Activated naive CD8-positive, alpha-beta T cell treated with anti-CD3 and anti-CD28 coated beads, Interleukin-2, amount 10 ng/mL, durations not matched to agents 7 days and 5 days (primary cell): ENCODE measurements around the gene B4GALNT1. TPM values are rescaled to one million over a fixed set of nuclear protein-coding genes. Genes with fewer than 3 reads are reported as not detected.
A peak's percentile ranks its signal among the peaks of the same experiment; 100 is the strongest.
"Not testable (repeated sequence)": the region's sequence is repeated elsewhere in the genome, so short reads cannot be mapped to it uniquely, and the experiment has no call there.

ENCODE experiments used
- ATAC-seq: fragments of 150-1000 bp; cut with Tn5 transposase; one replicate; pipeline ENCODE4 v1.10.0; 2021; ENCODE audit warnings: low read depth, moderate library complexity
- POLR2A ChIA-PET: fragments of 350-600 bp; sonication (Branson Sonifier 250); formaldehyde crosslinking; loops from one replicate; lab custom pipeline; 2021; ENCODE audit warnings: antibody characterized with exemption; lab: Charles Lee
- DNase-seq: peaks from one replicate; pipeline ENCODE4 v3.0.0; 2021
- H3K27ac Mint-ChIP-seq: one replicate; pipeline ENCODE4 v1.8.0; 2022; ENCODE audit warnings: mild to moderate bottlenecking, mixed read lengths
- H3K27me3 Mint-ChIP-seq: one replicate; pipeline ENCODE4 v1.8.0; 2022; ENCODE audit warnings: mild to moderate bottlenecking, moderate library complexity, mixed read lengths
- H3K36me3 Mint-ChIP-seq: one replicate; pipeline ENCODE4 v1.8.0; 2021; ENCODE audit warnings: mild to moderate bottlenecking, mixed read lengths
- H3K4me1 Mint-ChIP-seq: one replicate; pipeline ENCODE4 v1.8.0; 2021; ENCODE audit warnings: mixed read lengths
- H3K4me3 Mint-ChIP-seq: one replicate; pipeline ENCODE4 v1.8.0; 2022; ENCODE audit warnings: mild to moderate bottlenecking, moderate library complexity, mixed read lengths
- H3K9me3 Mint-ChIP-seq: one replicate; pipeline ENCODE4 v1.8.0; 2021; ENCODE audit warnings: mixed read lengths
- total RNA-seq, 2 experiments: library from RNA; stranded (reverse); gene quantifications; one replicate each; pipeline ENCODE4 v1.2.3, GENCODE V29; 2021

The B4GALNT1 gene
- total RNA-seq, 2 experiments from 2014 or later: 0.65 to 0.80 TPM

DNA sequence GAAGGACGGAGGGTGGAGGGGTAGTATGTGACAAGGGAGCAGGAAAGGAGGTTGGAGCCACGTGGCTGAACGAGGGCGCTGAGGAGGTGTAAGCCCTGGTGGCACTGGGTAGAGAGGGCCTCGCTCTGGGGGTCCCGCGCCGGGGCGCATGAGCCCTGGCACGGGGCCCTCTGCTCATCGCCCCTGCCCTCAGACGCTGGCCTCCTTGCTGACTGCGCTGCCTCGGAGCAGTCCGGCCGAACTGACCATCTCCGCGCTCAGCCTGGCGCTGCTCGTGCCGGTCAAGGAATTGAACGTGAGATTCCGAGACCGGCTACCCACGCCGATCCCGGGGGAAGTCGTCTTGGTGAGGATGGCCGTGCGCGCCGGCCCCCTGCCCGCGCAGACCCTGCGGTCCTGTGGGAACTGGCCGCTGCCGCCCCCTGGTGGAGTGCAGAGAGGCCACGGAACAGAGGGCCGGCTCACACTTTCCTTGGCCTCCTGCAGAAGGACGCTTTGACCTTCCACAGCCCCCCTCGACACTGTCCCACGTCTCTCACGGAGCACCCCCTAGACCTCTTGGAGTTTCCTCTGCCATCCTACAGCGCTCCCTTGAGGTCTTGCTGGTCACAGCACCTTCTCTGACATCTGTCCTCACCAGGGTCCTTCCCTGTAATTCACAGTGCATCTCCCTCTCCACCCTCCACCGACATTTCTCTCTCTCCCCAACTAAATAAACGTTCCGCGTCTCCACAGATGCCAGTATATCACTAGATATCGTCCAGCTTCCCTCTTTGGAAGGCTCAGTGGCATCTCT, 11.3 kb downstream of the B4GALNT1 start:
- Mint-ChIP-seq H3K4me3 (peak overlapping the region; percentile 63), H3K4me1 (peaks cover 21% of the 10 kb centered on the region), H3K9me3 (no peaks in the 10 kb centered on the region), H3K27ac (no peak overlapping the region), H3K27me3 (peaks cover 94% of the 10 kb centered on the region), H3K36me3 (no peaks in the 10 kb centered on the region)
- ATAC-seq: peak; percentile 59
- DNase-seq: peak; percentile 75
- POLR2A ChIA-PET: interaction anchor here (1.2 to 2.0 kb wide), 2 partner anchors 38 to 119 kb away, joined by 3 to 5 read pairs; no protein-coding TSS in a partner anchor

- DNase-seq: no peak
- Mint-ChIP-seq H3K4me1 (peaks cover 21% of the 10 kb centered on the region), H3K27ac (no peak overlapping the region)
Observed at GRCh38 chr12:57620936-57621496, 12.0 kb downstream of the B4GALNT1 start.

DNA sequence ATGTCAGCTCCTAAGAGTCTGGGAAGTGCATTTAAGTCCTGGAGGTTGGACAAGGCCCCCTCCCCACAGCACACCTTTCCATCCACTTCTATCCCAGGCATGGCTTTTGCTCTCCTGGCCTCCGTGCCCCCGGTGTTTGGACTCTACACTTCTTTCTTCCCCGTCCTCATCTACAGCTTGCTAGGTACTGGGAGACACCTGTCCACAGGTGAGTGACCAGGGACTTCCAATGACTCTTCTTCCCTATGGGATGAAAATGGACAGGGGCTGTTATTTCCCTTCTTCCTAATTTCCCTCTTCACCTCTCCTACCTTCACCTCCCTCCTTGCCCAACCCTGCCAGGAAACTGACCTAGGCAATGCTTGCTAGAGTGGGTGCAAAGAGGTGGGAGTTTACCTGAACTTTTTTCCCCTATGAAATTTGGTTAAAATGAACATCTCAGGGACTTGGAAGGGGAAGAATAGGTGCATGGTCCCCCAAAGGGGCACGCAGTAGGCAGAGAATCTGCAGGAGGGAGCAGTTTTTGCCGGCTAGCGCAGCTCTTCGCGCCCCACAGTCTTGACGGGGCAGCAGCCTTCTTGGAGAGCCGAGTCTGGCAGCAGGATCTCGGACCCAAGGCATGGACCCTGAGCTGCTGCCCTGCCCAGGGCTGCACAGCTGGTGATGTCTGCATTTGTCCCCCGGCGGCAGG, 12.6 kb downstream of the B4GALNT1 start:
- POLR2A ChIA-PET: interaction anchor here (1.2 to 2.0 kb wide), 2 partner anchors 37 to 121 kb away, joined by 3 to 5 read pairs; no protein-coding TSS in a partner anchor
- peak overlapping the region; percentile 63 for H3K4me3 Mint-ChIP-seq
- H3K27me3 Mint-ChIP-seq: peaks cover 92% of the 10 kb centered on the region
- no peaks in the 10 kb centered on the region for H3K9me3 Mint-ChIP-seq
- DNase-seq (no peak), ATAC-seq (no peak)
- H3K27ac Mint-ChIP-seq: no peak overlapping the region
- H3K36me3 Mint-ChIP-seq: no peaks in the 10 kb centered on the region
- H3K4me1 Mint-ChIP-seq: peaks cover 21% of the 10 kb centered on the region

More at GRCh38 chr12:57620936-57621496, 12.0 kb downstream of the B4GALNT1 start:
- Mint-ChIP-seq H3K4me3 (peak overlapping the region; percentile 63), H3K27me3 (peaks cover 94% of the 10 kb centered on the region), H3K36me3 (no peaks in the 10 kb centered on the region), H3K9me3 (no peaks in the 10 kb centered on the region)
- no peak for ATAC-seq
- POLR2A ChIA-PET: interaction anchor here (1.2 to 2.0 kb wide), 2 partner anchors 38 to 120 kb away, joined by 3 to 5 read pairs; no protein-coding TSS in a partner anchor

DNA sequence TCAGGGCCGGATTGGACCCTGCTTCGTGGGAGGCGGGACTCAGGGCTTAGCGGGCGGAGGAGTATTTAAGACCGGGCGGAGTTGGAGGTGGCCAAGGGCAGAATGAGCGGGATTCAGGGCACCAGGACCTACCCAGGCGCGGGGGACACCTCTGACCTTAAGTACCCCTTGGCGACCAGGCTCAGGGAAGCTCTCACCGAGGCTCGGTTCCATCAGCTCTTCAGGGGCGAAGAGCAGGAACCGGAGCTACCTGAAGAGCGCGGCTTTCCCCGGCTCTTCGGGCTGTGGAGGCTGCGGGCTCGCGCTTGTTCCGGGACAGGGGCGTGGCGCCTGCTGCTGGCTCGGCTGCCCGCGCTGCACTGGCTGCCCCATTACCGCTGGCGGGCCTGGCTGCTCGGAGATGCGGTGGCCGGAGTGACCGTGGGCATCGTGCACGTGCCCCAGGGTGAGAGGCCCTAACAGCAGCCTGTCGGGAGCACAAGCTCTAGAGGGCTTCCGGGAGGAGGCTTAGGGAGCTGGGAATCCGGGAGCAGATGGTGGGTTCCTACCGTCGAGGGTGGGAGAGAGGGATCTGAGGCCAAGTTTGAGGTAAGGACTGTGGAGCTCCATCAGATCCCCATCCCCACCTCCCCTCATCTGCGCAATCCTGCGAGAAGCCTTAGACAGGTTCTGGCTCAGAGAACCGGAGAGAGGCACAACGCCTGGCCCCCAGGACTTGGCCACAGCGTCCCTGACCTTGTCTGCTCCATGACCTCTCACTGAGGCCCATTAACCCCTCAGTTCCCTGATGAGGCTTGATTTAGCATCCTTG, 13.4 kb downstream of the B4GALNT1 start:
- H3K4me1 Mint-ChIP-seq: peaks cover 21% of the 10 kb centered on the region
- H3K27ac Mint-ChIP-seq: peak overlapping the region; percentile 11
- peak overlapping the region; percentile 46 for H3K4me3 Mint-ChIP-seq
- no peaks in the 10 kb centered on the region for H3K9me3 Mint-ChIP-seq
- peaks cover 88% of the 10 kb centered on the region for H3K27me3 Mint-ChIP-seq
- ATAC-seq (peak; percentile 38), DNase-seq (no peak)
- H3K36me3 Mint-ChIP-seq: no peaks in the 10 kb centered on the region
- POLR2A ChIA-PET: interaction anchor here (0.6 to 2.0 kb wide), 3 partner anchors 14 to 125 kb away, joined by 4 to 5 read pairs (median 4); no protein-coding TSS in a partner anchor

- peak overlapping the region; percentile 11 for H3K27ac Mint-ChIP-seq
- no peak for DNase-seq
- H3K4me1 Mint-ChIP-seq: peaks cover 27% of the 10 kb centered on the region
- POLR2A ChIA-PET: interaction anchor here (0.6 to 0.8 kb wide), 2 partner anchors 13 to 125 kb away, joined by 4 read pairs; no protein-coding TSS in a partner anchor
- peaks cover 86% of the 10 kb centered on the region for H3K27me3 Mint-ChIP-seq
- ATAC-seq: no peak
- peak overlapping the region; percentile 46 for H3K4me3 Mint-ChIP-seq
- H3K9me3 Mint-ChIP-seq: no peaks in the 10 kb centered on the region
- H3K36me3 Mint-ChIP-seq: no peaks in the 10 kb centered on the region
Observed at GRCh38 chr12:57618966-57619433, 14.0 kb downstream of the B4GALNT1 start.

DNA sequence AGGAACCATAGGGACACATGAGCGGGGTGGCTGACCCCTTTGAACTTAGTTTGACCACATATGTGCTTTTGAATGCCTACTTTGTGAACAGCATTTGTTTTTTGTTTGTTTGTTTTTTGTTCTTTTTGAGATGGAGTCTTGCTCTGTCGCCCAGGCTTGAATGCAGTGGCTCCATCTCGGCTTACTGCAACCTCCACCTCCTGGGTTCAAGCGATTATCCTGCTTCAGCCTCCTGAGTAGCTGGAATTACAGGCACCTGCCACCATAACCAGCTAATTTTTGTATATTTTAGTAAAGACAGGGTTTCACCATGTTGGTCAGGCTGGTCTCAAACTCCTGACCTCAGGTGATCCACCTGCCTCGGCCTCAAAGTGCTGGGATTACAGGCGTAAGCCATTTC, 14.6 kb downstream of the B4GALNT1 start:
- H3K9me3 Mint-ChIP-seq, ATAC-seq, H3K27ac Mint-ChIP-seq, POLR2A ChIA-PET, DNase-seq, H3K4me3 Mint-ChIP-seq, H3K36me3 Mint-ChIP-seq: not testable (repeated sequence)
- H3K27me3 Mint-ChIP-seq: peaks cover 84% of the 10 kb centered on the region
- H3K4me1 Mint-ChIP-seq: peaks cover 27% of the 10 kb centered on the region

GRCh38 chr12:57617942-57618341, 15.1 kb downstream of the B4GALNT1 start:
- no peak for DNase-seq
- Mint-ChIP-seq H3K27me3 (peaks cover 84% of the 10 kb centered on the region), H3K9me3 (no peaks in the 10 kb centered on the region), H3K4me3 (no peak overlapping the region), H3K36me3 (no peaks in the 10 kb centered on the region), H3K4me1 (peaks cover 27% of the 10 kb centered on the region), H3K27ac (no peak overlapping the region)
- no peak for ATAC-seq
- POLR2A ChIA-PET: no interaction called here

DNA sequence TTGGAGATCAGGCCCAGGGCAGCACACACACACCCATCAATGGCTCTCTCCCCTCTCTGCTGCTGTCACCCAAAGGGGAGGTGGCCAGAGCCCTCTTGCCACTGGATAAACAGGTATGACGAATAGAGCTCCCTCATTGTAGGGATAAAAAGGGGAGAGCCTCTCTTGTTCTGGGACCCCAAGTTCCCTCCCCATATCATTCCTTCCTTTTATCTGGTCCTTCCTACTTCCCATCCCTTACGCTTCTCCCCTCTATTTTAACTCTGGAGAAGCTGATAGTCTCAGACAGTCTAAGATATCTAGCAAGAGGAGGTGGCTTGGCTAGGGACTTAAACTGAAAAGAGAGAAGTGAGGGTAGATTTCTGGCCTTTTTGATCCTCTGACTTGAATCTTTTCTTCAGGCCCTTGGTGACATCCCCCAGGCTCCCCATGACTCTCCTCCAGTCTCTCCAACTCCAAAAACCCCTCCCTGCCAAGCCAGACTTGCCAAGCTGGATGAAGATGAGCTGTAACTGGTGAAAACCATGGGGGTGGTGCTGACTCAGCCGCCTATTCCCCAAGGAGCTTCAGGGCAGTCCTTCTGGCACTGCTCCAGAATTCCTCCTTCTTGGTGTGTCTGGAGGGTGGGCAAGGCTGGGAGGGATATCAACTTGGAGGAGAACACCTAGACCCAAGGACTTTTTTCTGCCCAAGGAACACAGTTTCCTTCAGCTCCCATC, 16.5 kb downstream of the B4GALNT1 start:
- Mint-ChIP-seq H3K36me3 (no peaks in the 10 kb centered on the region), H3K4me1 (peaks cover 24% of the 10 kb centered on the region), H3K9me3 (no peaks in the 10 kb centered on the region), H3K27me3 (peaks cover 82% of the 10 kb centered on the region), H3K4me3 (no peak overlapping the region), H3K27ac (no peak overlapping the region)
- DNase-seq (no peak), ATAC-seq (no peak)
- POLR2A ChIA-PET: no interaction called here

DNA sequence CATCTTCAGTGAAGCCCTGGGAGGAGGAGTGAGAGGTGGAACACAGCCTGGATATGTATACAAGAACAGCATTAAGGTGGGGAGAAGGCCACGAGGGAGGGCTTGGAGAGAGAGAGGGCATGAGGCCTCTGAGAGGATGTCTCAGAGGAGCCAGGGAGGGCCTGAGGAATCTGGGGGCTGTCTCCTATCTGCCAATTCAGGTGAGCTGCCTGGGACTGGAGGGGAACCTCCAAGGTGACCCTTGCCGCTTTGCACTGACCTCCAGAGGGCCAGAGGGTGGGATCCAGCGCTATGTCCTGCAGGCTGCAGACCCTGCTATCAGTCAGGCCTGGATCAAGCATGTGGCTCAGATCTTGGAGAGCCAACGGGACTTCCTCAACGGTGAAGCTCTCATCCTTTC, 17.4 kb downstream of the B4GALNT1 start:
- H3K27ac Mint-ChIP-seq: no peak overlapping the region
- no peak for DNase-seq
- no peaks in the 10 kb centered on the region for H3K9me3 Mint-ChIP-seq
- H3K27me3 Mint-ChIP-seq: peaks cover 77% of the 10 kb centered on the region
- H3K4me1 Mint-ChIP-seq: peaks cover 18% of the 10 kb centered on the region
- no peaks in the 10 kb centered on the region for H3K36me3 Mint-ChIP-seq
- no peak overlapping the region for H3K4me3 Mint-ChIP-seq
- POLR2A ChIA-PET: no interaction called here
- no peak for ATAC-seq

DNA sequence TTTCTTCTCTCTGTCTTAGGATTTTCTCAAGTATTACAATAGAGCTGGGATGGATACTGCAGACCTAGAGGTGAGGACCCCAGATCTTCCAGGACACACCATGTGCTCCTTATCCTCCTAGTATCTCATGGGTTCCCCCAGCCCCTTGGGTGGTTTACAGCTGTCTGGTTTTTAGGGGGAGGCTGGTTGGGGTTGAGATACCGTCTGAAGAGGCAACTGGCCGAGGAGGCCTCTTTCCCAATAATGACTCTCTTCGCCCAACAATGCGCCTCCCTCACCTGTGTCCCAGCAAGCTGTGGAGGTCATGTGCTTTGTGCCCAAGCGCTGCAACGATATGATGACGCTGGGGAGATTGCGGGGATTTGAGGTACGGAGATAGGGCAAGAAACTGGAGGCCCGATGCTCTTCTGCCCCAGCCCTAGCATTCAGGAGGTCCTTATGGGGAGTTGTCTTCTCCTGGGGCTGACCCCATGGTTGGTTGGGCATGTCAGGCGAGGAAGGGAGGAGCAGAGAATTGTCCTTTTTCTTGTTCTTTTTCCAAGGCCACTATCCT, 18.0 kb downstream of the B4GALNT1 start:
- no peak overlapping the region for H3K27ac Mint-ChIP-seq
- H3K4me3 Mint-ChIP-seq: no peak overlapping the region
- peaks cover 15% of the 10 kb centered on the region for H3K4me1 Mint-ChIP-seq
- no peaks in the 10 kb centered on the region for H3K9me3 Mint-ChIP-seq
- DNase-seq (no peak), ATAC-seq (no peak)
- H3K27me3 Mint-ChIP-seq: peaks cover 76% of the 10 kb centered on the region
- POLR2A ChIA-PET: no interaction called here
- H3K36me3 Mint-ChIP-seq: no peaks in the 10 kb centered on the region

DNA sequence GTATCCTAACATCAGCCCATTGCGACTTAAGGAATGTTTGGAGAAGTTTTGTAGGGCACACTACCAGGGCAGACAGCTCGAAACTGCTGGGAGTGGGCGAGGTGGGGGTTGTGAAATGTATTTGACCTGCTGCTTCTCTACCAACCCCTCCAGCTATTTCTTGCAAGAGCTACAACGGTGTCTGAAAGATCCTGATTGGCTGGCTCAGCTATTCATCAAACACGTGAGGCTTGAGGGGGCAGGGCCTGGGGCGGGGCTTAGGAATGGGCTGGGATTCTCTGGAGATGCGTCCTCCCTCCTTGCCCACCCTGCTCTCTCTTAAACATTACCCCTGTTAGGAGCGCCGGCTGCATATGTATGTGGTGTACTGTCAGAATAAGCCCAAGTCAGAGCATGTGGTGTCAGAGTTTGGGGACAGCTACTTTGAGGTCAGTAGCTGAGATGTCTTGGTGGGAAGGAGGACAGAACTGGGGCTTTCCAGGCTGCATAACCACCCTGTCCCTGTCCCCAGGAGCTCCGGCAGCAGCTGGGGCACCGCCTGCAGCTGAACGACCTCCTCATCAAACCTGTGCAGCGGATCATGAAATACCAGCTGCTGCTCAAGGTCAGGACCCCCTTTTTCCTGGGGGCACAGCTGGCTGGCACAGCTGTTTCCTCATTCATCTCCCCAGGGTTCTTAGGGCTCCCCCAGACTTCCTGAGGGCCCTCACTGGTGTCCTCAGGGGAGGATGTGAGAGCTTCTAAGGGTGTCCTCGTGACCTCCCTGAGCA, 18.6 kb downstream of the B4GALNT1 start:
- ATAC-seq (no peak), DNase-seq (no peak)
- Mint-ChIP-seq H3K9me3 (no peaks in the 10 kb centered on the region), H3K36me3 (no peaks in the 10 kb centered on the region), H3K27me3 (peaks cover 71% of the 10 kb centered on the region), H3K27ac (no peak overlapping the region), H3K4me1 (peaks cover 15% of the 10 kb centered on the region), H3K4me3 (no peak overlapping the region)
- POLR2A ChIA-PET: no interaction called here
